Measurements from ENCODE around the gene HCFC1R1.

DNA sequence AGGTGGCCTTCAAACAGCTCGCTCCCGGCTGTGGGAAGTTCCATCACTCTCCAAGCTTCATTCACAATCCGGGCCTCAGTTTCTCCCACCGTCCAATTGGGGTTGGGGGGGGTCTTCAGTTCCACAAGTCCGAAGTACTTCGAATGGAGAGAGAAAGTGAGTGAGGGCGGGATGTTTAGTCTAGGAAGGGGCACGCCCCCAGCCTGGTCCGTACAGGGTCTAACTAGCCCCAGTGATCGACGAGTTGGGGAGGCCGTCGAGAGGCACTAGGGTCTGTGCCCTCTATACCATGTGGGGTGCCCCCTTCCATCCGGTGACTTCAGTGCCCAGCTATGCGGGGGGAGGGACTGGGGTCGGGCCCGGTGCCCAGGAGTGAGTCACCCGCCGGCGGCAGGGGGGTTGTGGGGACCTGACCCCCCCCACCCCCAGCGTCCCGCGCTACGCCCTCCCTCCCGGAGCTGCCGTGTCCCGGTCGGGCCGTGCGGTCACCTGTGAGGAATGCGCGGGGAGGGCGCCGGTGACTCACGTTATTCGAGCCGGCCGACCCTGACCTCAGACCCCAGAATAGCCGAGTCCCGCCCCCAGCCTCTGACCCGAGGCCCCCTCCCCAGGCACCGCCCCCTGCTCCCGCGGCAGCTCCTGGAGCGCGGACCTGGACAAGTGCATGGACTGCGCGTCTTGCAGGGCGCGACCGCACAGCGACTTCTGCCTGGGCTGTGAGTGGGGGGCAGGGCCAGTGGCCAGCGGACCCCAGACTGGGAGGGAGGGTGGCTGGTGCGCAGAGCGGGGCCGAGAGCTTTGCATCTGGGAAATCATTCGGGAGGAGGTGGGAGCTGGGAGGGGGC, 2.9 kb downstream of the HCFC1R1 start:
- TF ChIP-seq, protein P1, sequence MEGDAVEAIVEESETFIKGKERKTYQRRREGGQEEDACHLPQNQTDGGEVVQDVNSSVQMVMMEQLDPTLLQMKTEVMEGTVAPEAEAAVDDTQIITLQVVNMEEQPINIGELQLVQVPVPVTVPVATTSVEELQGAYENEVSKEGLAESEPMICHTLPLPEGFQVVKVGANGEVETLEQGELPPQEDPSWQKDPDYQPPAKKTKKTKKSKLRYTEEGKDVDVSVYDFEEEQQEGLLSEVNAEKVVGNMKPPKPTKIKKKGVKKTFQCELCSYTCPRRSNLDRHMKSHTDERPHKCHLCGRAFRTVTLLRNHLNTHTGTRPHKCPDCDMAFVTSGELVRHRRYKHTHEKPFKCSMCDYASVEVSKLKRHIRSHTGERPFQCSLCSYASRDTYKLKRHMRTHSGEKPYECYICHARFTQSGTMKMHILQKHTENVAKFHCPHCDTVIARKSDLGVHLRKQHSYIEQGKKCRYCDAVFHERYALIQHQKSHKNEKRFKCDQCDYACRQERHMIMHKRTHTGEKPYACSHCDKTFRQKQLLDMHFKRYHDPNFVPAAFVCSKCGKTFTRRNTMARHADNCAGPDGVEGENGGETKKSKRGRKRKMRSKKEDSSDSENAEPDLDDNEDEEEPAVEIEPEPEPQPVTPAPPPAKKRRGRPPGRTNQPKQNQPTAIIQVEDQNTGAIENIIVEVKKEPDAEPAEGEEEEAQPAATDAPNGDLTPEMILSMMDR (IDR thresholded peaks at IDR 0.05; ENCODE audit: poor library complexity, severe bottlenecking), result no peak
- TF ChIP-seq EZH2 (IDR thresholded peaks at IDR 0.05; ENCODE audit: borderline replicate concordance, insufficient read depth, low read length, poor library complexity, severe bottlenecking), result no peak
- no peak for TF ChIP-seq RAD21 (conservative IDR thresholded peaks at IDR 0.05)
- no peak for TF ChIP-seq EP300 (conservative IDR thresholded peaks at IDR 0.05; ENCODE audit: poor library complexity, severe bottlenecking)
- TF ChIP-seq POLR2AphosphoS5 (IDR thresholded peaks at IDR 0.05), result no peak
- no peak for TF ChIP-seq MXI1 (conservative IDR thresholded peaks at IDR 0.05; ENCODE audit: poor library complexity, severe bottlenecking)
- no peak for TF ChIP-seq REST (IDR thresholded peaks at IDR 0.05; ENCODE audit: borderline replicate concordance)
